HG03460 (cell line): Measurements from ENCODE around the gene EPHB1.
"Not testable (repeated sequence)": the region's sequence is repeated elsewhere in the genome, so short reads cannot be mapped to it uniquely, and the experiment has no call there.

Experiments
- ATAC-seq: cut with Tn5 transposase; IDR thresholded peaks from one replicate; pipeline ENCODE4 v1.9.1; 2021; ENCODE audit not compliant: unreplicated experiment

EPHB1 gene

DNA sequence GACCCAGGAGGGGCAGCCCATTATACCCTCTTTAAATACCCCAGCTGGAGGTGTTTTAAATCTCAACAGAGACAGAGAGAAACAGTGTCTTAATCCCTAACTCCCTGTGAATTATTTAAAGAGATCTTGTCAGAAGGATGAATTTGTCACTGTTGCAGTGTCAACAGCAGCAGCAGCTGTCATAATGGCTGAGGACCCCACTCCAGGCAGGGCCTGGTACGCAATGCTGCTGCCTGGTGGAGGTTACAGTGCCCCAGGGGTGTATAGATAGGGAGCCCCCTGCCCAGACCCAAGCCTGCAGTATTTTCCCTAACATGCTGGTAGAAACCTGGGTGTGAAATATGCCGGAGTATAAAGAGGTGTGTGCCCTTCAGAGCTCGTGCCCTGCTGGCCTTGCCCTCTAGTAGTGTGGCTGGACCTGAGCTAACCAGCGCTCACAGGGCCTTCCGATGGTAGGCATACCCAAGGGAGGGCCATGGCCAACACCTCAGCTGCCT lies 143.0 kb downstream of the EPHB1 start:
- no peak for ATAC-seq

DNA sequence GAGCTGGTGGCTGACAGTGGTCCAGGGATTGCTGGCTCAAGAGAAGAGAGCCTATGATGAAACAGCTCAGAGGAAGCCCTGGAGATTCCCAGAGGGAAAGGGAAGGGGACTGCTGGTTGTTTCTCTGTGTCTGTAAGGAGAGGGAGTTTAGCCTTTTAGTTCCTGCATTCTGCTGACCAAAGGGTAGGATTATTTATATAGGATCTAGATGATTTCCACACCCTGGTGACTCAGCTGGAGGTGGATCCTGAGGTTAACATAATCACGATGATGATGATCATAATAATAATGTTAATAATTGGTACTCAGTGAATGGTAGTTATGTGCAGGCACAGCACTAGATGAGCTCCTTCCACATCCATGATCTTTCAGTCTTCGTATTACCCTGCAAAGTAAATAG lies 144.9 kb downstream of the EPHB1 start:
- ATAC-seq: no peak

DNA sequence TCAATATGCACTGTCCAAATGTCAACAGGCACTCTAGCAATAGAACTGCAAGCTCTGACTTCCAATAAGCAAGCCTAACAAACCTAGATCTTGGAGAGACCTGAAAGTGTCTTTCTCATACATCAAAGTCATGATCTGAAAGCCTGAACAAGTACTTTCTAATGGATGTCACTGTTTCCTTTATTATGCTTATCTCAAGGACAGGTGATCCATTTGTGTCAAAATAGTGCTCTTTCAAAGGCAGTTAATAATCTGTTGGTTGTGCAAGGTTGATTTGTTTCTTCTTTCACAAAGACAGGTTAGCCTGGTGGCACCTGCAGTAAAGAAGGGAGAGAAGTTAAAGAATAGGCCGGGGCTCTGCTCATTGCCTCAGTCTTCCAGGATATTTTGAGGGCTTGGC lies 146.8 kb downstream of the EPHB1 start:
- ATAC-seq: no peak

DNA sequence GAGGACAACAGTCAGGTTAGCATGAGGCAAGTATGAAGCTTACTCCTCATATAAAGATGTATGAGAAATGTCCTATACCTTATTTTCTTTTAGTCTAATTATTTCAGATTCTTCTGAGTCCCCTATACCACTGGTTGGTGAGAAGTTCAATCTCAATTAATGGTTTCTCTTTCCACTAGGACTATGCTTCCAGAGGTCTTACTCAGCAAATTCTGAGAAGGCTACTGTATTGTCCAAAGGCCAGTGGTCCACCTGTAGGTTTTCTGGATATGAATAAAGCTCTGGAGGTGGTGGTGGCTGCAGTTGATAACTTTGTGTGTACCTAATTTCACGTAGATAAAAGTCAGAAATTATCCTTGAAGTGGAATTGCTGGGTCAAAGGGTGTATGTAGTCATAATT lies 149.4 kb downstream of the EPHB1 start:
- no peak for ATAC-seq

DNA sequence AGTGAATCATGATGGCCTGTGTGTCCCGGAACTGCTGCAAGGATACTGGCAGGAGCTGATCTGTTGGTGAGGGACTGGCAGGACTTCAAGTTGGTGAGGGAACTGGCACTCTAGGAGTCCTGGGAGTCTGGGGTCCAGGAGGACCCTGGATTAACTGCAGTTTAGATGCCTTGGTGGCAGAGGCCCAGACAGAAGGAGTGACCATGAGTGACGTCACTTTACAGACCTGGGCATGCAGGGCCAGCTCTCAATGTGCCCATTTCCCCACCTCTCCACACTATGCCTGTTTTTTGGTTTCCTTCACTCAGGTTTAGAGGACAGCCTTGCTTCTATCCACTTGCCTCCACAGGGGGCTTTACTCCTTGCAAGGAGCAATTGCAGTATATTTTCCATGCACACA lies 154.1 kb downstream of the EPHB1 start:
- no peak for ATAC-seq

DNA sequence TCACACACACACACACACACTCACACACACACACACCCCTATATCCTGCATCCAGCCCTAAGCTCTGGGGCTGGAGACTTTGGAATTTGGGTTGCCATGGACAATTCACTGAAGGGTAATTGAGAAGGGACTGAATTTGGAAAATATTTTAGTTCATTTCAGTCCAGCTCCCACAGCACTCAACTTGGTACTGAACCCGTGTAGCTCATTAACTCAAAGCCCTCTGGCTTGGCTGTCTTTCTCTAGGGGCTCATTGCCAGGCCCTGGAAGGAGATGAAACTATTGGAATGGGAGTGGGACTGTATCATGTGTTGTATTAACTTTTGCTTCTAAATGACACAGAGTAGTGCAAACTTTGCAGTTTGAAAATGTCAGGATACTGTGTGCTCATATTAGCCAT lies 157.3 kb downstream of the EPHB1 start:
- ATAC-seq: no peak

DNA sequence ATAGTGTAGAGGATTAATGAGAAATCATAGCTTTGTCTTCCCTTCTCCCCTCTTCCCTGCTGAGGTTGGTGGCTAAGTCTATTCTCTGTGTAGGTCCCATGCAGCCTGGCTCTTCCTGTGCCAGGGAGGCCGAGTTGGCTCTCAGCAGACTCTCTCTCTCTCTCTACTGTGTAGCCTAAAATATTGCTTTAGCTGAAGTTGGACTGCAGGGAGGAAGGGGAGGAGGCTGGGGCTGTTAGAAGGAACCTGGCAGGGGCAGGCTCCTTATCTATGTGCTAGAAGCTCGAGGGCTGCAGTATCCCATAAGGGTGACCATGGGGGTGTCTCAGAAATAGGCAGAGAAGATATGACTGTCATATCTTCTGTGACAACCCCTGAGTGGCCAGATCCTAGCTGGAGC lies 160.8 kb downstream of the EPHB1 start:
- ATAC-seq: peak; percentile 8

DNA sequence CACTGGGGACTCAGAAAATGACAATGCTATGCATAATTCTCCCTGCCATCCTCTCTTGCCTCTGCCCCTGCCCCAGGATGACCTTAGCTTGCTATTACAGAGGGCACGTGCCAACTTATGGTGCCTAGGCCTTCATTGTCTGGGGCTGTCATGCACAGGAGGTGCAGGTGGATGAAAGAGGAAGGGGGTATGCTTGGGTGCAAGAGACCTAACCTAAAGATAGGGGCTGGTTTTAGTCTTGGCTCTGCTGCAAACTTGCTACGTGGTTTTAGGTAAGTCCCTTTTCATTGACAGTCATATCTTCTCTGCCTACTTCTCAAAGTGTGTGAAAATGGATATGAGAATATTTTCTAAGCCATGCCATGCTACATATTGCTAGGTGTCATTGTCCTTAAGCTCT lies 161.3 kb downstream of the EPHB1 start:
- ATAC-seq: peak; percentile 73

DNA sequence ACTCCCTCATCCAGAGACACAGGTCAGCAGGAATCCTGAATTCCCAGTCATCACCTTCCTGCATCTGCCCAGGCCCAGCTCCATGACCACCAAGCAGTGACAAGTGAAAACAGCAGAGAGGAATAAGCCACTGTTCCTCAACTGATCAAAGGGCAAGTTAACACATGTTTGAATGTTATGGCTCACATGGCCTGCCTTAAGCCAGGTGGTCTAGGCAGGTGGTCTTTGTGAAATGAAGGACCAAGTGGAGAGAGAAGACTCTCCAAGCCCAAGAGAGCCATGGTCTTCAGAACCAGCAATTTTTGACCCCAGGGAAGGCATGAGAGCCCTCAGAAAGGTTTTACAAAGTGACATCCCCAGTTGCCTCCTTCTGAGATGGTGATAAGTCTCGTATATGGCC lies 161.8 kb downstream of the EPHB1 start:
- ATAC-seq: no peak

DNA sequence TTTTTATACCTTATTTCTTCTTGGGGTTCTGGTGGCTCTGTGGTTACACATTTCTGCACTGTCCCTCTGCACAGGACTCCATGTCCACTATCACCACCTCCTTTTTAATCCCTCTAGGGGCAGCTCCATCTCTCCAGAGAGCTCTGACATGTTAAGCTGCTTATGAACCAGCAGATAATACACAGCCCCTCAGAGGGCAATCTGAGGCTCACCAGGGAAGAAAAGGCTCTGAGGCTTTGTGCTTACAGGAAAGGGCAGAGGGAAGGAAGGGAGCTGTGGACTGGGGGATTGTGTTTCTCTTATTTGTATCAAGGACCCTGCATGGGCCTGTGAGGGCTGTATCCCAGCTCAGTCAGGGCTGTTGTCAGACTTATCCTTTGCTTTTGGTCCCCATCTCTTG lies 164.5 kb downstream of the EPHB1 start:
- ATAC-seq: no peak

DNA sequence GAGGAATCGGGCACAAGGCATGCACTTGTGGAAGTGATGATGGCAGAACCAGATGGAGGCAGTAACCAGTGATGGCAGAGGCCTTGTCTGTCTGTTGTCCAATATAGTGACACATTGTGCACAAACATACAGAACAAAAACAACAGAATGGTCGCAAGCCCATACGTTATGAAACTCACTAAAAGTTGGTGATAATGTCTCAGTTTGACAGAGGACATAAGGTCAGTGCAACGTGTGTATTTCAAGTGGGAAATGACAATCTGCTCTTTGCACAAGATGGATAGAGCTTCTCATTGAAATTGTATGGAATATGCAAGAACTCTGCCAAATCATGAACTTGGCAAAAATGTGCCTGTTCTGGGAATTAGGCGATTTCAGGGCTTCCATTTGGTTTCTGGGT lies 169.2 kb downstream of the EPHB1 start:
- ATAC-seq: no peak

DNA sequence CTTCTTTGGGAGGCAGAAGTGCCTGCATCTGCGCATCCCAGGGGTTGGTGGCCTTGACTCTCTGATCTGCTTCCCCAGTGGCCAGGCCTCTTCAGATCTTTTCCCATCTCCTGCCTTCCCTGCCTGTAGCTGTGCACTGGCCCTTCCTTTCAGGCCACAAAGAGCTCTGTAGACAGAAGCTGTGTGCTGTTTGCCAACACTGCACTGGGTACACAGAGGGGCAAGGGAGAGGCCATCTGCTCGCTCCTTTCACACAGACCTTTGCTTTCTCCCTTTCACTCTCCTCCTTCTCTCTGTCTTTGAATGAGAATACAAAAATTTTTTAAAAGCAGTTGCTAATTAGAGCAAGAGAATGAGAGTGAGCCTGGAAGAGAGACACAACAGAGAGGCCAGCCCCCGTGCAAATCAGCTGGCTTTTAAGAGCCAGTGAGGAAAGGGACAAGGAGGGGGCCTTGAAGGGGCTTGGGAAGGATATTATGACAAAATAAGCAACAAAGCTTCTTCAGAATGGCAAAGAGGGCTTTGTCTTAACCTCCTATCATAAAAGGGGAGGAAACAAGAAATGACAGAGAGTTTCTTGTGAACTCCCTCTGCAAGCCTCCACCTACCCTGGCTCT lies 170.9 kb downstream of the EPHB1 start:
- no peak for ATAC-seq

DNA sequence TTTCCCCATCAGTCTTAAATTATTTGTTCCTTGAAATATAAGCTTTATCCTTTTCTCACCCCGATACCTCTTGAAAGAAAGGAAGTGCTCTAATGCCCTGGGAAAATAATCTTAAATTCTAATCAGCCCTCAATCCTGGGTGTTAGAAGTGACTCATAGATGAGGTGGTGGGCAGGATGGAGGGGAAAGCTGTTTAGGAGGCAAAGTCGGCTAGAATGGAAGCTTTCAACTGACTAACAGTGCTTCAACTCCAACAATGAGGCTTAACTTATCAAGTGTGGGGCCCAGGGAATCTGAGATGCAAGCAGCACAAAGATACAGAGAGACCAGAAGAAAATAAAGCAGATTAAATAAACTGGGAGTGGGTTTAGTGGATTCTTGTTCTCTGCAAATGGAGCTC lies 175.8 kb downstream of the EPHB1 start:
- no peak for ATAC-seq

DNA sequence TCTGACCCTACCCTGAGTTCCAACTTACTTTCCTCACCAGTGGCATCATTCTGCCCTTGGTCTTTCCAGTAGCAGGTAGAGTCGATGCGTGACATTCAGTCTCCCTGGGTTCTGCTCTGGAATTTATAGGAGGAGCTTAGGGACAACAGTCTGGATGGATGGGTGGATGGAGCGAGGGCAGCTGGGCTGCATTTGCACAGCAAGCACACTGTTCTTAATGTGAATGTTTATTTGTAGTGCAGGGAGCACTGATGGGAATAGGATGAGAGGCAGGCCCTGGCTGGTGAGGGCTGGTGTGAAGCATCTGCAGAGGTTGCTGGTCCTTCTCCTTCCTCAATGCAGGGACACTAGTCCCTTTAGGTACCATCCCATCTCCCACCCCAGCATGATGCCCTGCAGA lies 176.2 kb downstream of the EPHB1 start:
- ATAC-seq: no peak

DNA sequence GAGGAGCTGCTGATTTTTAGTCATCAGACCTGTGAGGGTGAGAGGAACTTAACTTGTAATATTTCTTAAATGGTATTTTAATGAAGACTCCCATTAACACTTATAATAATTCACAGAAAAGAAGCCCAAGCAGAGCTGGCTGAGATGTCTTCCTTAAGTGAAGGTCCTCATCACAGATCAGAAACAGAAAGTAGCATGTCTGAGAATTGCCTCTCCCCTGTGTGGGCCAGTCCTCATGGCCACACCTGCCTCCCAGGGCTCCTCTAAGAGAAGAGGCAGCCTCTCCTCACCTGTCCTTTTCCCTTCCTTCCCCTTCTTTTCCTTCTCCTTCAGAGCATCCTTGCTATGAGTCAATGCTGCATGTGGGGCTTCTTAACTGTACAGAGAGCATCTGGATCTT lies 176.8 kb downstream of the EPHB1 start:
- ATAC-seq: not testable (repeated sequence)

DNA sequence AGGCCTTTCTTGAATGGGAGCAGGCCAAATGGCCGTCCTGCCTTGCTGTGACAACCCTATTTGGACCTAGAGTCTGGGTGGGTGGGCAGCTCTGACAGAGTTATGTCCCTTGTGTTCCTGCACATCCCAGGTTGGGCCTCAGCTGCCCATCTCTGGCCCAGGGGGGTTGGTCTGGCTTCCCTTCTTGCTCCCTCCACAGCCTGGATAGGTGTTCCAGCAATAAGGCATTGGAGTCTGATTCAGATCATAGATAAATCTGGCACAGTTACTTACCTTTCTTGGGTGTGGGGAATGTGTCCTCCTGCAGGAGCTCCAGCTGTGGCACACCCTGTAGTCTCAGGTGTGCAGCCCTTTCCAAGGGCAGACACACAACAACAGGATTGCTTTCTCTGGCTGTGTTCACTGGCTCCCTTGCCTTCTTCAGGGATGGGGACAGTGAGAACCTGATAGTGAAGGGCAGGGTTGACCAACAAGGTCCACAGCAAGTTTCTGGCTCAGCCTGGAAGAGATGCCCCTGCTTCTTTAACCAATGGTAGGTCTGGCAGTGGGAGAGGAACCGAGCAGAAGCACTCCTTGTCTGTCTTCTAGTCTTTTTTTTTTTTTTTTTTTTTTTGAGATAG lies 177.9 kb downstream of the EPHB1 start:
- ATAC-seq: no peak

DNA sequence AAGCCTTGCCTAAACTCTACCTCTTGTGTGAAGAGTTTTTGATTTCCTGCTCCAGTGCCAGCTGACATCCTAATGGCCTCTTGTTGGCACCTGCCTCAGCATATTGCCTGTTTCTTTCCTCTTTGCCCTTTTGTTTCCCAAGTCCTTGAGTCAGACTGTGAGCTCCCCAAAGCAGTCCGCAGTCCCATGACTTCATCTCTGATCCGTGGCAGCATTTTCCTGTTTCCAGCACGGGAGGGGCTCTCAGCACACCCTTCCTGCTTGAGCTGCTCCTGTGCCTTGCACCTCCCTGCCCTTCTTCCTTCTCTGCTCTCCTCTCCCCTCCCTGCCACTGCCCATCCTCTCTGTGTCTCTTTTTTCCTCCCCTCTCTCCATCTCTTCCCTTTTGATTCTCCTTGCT lies 179.6 kb downstream of the EPHB1 start:
- ATAC-seq: no peak

DNA sequence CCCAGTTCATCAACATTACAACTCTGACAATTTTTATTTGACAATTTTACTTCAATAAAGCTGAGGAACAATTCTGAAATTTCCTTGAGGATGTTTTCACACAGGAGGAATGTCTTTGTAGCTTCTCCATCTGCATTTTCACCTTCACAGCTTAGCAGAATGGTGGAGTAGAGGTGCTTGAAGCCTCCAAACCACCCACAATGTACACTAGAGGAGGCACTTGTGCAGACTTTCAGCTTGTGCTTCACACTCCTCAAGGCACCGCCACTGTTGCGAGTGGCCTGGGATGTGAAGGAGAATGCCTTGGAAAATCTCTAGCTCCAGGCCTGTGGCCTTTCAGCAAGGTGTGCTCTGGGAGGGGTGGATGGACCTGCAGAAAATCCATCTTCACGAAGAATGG lies 181.9 kb downstream of the EPHB1 start:
- no peak for ATAC-seq

DNA sequence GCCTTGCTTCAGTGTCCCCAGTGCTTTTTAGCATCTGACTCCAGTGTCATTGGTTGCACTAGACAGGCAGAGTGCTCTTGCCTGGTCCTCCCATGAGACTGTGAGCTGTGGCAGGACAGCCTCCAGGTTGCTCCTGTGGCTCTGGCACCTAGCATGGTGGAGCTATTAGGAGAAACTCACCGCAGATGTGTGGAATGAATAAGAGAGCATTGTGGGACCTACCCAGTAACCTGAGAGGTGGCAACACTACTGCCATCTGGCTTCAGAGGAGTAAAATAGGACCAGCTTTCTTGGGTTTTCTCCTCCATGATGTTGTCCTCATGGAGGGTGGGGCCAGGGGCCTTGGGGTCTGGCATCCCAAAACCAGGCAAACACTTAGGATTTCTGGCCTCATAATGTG lies 183.6 kb downstream of the EPHB1 start:
- no peak for ATAC-seq

DNA sequence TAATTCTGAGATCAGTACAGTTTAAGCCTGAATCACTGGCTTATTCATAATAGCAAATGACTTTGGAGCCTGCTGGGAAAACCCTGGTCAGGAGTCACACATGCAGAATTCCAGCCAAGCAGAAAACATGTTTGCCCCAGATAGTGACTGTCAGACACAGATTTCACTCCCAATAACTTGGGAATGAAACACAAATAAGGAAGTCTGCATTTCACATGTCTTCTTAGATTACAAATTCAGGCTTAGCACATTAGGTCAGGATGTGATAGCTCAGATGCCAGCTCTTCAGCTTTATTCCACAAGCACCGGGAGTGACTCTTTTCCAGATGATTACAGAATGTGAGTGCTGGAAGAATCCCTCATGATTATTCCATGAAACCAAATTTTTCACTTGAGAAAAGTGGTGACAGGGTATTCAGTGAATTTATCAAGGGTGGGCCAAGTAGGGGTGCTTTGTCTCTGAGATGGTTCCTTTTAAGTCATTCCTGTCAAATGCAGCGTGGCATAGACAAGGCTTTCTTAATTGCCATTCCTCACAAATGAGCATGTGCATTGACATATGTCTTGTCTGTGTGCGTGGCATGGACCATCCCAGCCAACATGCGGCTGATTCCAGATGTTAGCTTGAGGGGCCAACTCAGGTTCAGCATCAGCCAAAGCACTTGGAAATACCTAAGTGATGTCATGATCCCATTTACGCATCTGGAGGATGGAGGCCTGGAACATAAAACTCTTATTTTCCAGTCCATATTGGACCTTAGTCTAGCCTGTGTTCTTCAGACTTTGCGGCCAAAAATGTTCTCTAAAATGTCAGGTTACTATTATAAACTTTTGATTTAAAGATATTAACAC lies 191.0 kb downstream of the EPHB1 start:
- no peak for ATAC-seq

DNA sequence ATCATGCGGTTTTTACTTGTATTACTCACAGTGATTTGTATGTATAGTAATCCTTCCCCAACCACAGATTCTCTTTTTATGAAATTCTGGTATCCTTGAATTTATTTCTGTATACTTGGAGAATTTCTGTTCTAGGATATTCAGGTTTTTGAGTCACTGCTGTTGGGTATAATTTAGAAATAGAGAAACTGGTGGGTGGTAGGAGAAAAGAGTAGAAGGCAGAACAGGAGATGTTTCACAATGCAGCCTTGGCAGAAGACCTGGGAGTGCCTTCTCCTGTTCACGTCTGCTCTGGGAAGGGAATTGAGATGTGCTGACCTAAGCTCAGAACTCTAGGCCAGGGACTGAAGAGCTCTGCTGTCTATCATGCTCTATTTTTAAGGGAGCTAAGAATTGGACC lies 193.6 kb downstream of the EPHB1 start:
- no peak for ATAC-seq

DNA sequence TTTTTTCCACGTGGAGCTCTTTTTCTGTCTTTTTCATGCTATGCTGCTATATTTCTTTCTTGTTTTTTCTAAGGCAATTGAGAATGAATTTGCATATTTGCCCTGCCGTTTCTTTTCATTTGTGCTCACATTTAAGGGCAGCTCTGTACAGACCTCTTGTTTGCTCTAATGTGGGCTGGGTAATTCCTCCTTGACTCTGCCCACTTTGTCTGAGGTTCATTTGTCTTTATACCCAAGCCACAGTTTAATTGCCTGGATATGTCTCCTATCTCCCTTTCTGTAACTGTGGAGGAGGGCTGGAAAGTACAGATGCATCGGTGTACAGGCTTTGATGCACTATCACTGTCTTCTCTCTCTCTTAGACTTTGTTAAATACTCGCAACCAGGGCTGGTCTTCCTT lies 195.9 kb downstream of the EPHB1 start:
- ATAC-seq: no peak
